Ovary (tissue), 3 donors: ENCODE data around the gene ARIH2.

Experiments
- CTCF ChIP-seq, 3 donors: fragments of 450-650 bp in 2 of 3; fragments of 200-600 bp in 1 of 3; IDR thresholded peaks; one replicate each; pipeline versions ENCODE4 v1.5.1 to v1.8.0; 2016 to 2022; ENCODE audit warnings: antibody characterized with exemption in 3 of 3, mild to moderate bottlenecking in 1 of 3
- POLR2A ChIP-seq: fragments of 450-650 bp; IDR thresholded peaks from one replicate; pipeline ENCODE4 v1.6.1; 2017; ENCODE audit warnings: antibody characterized with exemption, mild to moderate bottlenecking, moderate library complexity
- donor health status: DM: no; HTN: no; CAD: no.

- TF ChIP-seq CTCF (IDR thresholded peaks at IDR 0.05) (no peak), POLR2A (no peak)
Measured at GRCh38 chr3:49009396-49009795, 90.8 kb downstream of the ARIH2 start.
